HG03045 (cell line): ENCODE measurements around the gene DPEP3.
"Not testable (repeated sequence)": the region's sequence is repeated elsewhere in the genome, so short reads cannot be mapped to it uniquely, and the experiment has no call there.

ENCODE experiments used
- ATAC-seq: cut with Tn5 transposase; IDR thresholded peaks from one replicate; pipeline ENCODE4 v1.9.1; 2021; ENCODE audit warnings: mild to moderate bottlenecking, moderate library complexity; ENCODE audit not compliant: unreplicated experiment

DPEP3 gene

GRCh38 chr16:67979955-67980678 is at the start of gene DPEP3:
Gene DPEP3 (minus strand): TSS chr16:67980499. CDS start chr16:67980380, 119 bp downstream.
- no peak for ATAC-seq

- no peak for ATAC-seq
These were observed 48.7 kb upstream of the DPEP3 start for GRCh38 chr16:68028996-68029395.

GRCh38 chr16:68022728-68023537 is 42.6 kb upstream of the DPEP3 start, which contains the start of the genes DDX28 and DUS2:
Gene DDX28 (minus strand): TSS chr16:68023232. CDS start chr16:68023202, 30 bp downstream.
Gene DUS2 (plus strand): TSS chr16:68023284. CDS start chr16:68038024, 14,740 bp downstream.
- ATAC-seq, result peak; percentile 83

GRCh38 chr16:68022278-68022727 is 42.0 kb upstream of the DPEP3 start:
- peak; percentile 8 for ATAC-seq

DNA sequence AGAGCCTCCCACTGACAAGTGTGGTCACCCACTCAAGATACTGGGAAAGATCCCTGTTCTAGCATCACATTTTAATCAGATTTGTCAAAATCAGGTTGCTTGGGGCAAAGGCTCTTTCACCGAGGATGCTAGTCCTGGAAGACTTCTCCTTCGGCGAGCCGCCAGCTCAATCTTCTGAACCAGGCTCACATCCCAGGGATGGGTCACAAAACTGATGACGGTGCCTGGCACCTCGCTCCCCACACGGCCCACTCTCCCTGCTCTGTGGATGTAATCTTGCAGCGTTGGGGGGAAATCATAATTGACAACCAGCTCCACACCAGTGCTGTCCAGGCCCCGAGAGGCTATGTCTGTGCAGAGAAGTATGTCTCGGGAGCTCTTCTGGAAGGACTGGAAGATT is 41.2 kb upstream of the DPEP3 start:
- no peak for ATAC-seq

GRCh38 chr16:68019167-68019680 is 38.9 kb upstream of the DPEP3 start:
- ATAC-seq, result no peak

GRCh38 chr16:68015681-68016080 is 35.4 kb upstream of the DPEP3 start, which contains the start of gene DPEP2NB:
Gene DPEP2NB (minus strand): TSS chr16:68015911. CDS start chr16:68015770, 141 bp downstream.
- no peak for ATAC-seq

DNA sequence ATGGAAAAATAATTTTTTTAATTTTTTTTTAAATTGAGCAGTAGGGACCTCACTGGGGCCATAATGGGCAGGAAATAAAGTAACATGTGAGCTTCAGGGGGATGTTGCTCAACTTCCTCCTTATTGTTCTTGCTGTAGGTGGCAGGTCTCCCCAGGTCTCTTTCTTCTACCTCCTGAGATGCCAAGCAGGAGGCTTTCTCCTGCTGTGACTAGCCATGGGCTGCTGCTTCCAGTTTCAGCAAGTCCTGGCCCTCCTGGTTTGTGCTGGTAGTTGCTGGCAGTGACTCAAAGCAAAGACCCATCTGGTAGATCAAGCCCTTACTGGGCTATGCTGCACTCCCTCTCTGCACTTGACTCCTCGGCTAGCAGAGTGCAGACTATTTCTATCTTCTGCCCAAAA is 33.1 kb upstream of the DPEP3 start:
- no peak for ATAC-seq

DNA sequence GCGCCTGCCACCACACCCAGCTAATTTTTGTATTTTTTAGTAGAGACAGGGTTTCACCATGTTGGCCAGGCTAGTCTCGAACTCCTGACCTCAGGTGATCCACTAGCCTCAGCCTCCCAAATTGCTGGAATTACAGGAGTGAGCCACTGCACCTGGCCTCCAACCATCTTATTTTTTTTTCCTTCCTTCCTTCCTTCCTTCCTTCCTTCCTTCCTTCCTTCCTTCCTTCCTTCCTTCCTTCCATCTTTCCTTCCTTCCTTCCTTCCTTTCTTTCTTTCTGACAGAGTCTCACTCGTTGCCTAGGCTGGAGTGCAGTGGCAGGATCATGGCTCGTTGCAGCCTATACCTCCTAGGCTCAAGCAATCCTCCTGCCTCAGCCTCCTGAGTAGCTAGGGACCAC is 29.6 kb upstream of the DPEP3 start:
- not testable (repeated sequence) for ATAC-seq

GRCh38 chr16:68009157-68009735 is 28.9 kb upstream of the DPEP3 start:
- ATAC-seq, result no peak

GRCh38 chr16:68005786-68006286 is 25.5 kb upstream of the DPEP3 start:
- ATAC-seq, result no peak

DNA sequence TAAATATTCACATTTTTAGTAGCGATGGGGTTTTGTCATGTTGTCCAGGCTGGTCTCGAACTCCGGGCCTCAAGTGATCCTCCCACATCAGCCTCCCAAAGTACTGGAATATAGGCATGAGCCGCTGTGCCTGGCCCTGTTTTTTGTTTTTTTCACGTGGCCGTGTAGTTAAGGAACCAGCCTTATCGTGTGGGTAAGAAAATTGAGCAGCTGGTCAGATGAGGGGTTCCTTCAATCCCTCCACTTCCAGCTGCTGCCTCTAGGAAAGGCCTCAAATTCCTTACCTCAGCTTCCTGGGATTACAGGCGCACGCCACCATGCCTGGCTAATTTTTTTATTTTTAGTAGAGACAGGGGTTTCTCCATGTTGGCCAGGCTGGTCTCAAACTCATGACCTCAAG is 24.9 kb upstream of the DPEP3 start:
- no peak for ATAC-seq

DNA sequence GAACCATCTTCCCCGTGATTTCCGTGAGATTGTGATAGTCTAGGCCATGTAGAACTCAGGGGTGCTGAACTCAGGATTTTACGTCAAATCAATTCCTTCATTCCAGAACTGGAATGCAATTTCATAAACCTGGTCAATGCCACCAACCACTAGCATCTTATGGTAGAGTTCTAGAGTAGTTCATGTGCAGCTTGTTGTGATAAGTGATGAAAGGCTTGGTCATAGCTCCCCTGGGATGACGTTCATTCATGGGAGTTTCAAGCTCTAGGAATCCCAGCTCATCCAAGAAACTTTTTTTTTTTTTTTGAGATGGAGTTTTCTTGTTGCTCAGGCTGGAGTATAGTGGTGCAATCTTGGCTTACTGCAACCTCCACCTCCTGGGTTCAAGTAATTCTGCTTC is 22.7 kb upstream of the DPEP3 start:
- ATAC-seq, result no peak

- ATAC-seq, result no peak
These were observed 20.2 kb upstream of the DPEP3 start for GRCh38 chr16:68000450-68000849.

DNA sequence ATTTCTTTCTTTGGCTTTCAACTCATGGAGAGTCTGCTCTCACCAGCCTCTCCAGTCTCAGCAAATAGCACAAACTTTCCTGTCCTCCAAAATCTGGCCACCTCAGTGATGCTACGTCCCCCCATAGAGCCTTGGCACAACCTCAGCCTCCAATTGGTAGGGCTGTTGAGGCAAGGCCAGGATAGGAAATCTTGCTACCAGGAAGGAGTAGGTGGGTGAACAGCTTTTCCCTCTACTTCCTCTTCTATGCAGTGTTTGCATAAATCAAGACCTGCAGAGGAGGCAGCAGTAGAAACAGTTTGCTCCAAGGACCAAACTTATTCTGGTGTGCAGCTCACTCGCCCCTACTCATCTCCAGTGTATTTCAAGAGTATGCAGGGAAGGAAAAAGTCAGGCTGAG is 19.7 kb upstream of the DPEP3 start:
- no peak for ATAC-seq

DNA sequence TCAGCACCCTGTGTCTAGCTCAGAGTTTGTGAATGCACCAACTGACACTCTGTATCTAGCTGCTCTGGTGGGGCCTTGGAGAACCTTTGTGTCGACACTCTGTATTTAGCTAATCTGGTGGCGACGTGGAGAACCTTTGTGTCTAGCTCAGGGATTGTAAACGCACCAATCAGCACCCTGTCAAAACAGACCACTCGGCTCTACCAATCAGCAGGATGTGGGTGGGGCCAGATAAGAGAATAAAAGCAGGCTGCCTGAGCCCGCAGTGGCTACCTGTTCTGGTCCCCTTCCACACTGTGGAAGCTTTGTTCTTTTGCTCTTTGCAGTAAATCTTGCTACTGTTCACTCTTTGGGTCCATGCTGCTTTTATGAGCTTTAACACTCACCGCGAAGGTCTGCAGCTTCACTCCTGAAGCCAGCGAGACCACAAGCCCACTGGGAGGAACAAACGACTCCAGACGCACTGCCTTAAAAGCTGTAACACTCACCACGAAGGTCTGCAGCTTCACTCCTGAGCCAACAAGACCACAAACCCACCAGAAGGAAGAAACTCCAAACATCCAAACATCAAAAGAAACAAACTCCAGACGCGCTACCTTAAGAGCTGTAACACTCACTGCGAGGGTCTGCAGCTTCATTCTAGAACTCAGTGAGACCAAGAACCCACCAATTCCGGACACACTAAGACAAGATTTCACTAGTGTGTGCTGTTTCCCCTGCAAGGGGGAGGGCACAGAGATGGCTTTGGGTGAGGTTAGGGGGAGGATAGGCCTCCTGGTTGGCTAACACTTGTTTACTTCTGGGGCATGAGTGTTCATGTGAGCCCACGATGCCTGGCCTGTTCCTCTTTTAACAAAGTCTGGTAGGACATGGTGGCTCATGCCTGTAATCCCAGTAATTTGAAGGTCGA is 18.7 kb upstream of the DPEP3 start, which contains the start of gene DPEP2:
Gene DPEP2, minus strand, starts transcription at position 706 of the 910 bp plus-strand sequence. CDS start 6,272 bp downstream, outside the sequence.
- not testable (repeated sequence) for ATAC-seq

DNA sequence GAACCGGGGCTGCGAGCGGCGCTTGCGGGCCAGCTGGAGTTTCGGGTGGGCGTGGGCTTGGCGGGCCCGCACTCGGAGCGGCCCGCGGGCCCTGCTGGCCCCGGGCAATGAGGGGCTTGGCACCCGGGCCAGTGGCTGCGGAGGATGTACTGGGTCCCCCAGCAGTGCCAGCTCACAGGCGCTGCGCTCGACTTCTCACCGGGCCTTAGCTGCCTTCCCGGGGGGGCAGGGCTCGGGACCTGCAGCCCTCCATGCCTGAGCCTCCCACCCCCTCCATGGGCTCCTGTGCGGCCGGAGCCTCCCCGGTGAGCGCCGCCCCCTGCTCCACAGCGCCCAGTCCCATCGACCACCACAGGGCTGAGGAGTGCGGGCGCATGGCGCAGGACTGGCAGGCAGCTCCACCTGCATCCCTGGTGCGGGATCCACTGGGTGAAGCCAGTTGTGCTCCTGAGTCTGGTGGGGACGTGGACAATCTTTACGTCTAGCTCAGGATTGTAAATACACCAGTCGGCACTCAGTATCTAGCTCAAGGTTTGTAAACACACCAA is 18.0 kb upstream of the DPEP3 start:
- ATAC-seq, result not testable (repeated sequence)

DNA sequence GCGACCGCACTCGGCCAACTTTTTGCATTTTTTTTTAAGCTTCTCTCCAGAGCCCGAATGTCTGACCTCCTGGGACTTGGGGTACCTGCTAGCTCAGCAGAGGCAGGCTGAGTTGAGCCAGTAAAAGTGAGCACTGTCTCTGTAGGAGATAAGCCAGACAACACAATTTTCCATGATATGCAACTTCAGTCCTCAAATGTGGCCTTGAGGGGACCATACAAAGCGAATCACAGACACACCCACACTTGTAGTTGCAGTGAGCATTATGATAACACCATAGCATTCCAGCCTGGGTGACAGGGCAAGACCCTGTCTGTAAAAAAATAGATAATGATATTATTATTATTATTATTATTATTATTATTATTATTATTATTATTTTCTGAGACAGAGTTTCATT is 16.4 kb upstream of the DPEP3 start:
- no peak for ATAC-seq

- ATAC-seq, result no peak
These were observed 15.1 kb upstream of the DPEP3 start for GRCh38 chr16:67995423-67995822.

GRCh38 chr16:67994040-67994408 is 13.7 kb upstream of the DPEP3 start:
- not testable (repeated sequence) for ATAC-seq
